ENCODE data around the gene NOTUM. TPM values are rescaled to one million over a fixed set of nuclear protein-coding genes. Genes with fewer than 3 reads are reported as not detected.

The NOTUM gene
- total and polyA plus RNA-seq, 2 experiments from 2014 or later = 0.29 to 1.6 TPM

DNA sequence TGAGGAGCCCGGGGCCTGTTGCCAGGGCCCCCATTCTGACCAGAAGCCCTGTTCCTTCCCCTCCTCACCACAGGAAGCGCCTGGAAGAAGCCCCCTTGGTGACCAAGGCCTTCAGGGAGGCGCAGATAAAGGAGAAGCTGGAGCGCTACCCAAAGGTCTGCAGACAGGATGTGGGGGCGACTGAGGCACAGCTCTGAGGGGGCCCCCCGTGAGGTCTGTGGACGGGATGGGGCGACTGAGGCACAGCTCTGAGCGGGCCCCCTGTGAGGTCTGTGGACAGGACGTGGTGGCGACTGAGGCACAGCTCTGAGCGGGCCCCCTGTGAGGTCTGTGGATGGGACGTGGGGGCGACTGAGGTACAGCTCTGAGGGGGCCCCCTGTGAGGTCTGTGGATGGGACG lies 48.4 kb upstream of the NOTUM start (continued):
- TF ChIP-seq ZNF462 (CRISPR knock-in tag; IDR thresholded peaks at IDR 0.05) (no peak), EZH2phosphoT487 (IDR thresholded peaks at IDR 0.05; ENCODE audit: unreplicated experiment) (no peak), CTCF (conservative IDR thresholded peaks at IDR 0.05; ENCODE audit: low read depth in 2 of 2) (no peak), ZNF114 (CRISPR knock-in tag; IDR thresholded peaks at IDR 0.05) (no peak), JUNB (IDR thresholded peaks at IDR 0.05; ENCODE audit: unreplicated experiment) (no peak)
- TF ChIP-seq, protein P1, sequence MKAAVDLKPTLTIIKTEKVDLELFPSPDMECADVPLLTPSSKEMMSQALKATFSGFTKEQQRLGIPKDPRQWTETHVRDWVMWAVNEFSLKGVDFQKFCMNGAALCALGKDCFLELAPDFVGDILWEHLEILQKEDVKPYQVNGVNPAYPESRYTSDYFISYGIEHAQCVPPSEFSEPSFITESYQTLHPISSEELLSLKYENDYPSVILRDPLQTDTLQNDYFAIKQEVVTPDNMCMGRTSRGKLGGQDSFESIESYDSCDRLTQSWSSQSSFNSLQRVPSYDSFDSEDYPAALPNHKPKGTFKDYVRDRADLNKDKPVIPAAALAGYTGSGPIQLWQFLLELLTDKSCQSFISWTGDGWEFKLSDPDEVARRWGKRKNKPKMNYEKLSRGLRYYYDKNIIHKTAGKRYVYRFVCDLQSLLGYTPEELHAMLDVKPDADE (IDR thresholded peaks at IDR 0.05) = no peak

- Mint-ChIP-seq H3K36me3 (ENCODE audit: low read depth) (no peaks in the 10 kb centered on the region), H3K4me1 (no peaks in the 10 kb centered on the region), H3K27me3 (ENCODE audit: insufficient read depth, low read depth, poor library complexity) (peaks cover 9% of the 10 kb centered on the region), H3K9me3 (no peaks in the 10 kb centered on the region), H3K4me3 (no peak overlapping the region), H3K27ac (no peak overlapping the region)
- Histone ChIP-seq H3K4me2 (no peak overlapping the region), H3K36me3 (ENCODE audit: insufficient read depth) (no peaks in the 10 kb centered on the region), H3K4me3 (no peak overlapping the region), H3K27me3 (ENCODE audit: insufficient read depth) (no peaks in the 10 kb centered on the region), H3K79me2 (replicated peaks; ENCODE audit: insufficient read depth) (no peaks in the 10 kb centered on the region), H2AFZ (no peak overlapping the region), H3F3A (replicated peaks; ENCODE audit: low read depth) (no peaks in the 10 kb centered on the region), H3K27ac (ENCODE audit: low read depth) (no peak overlapping the region), H3K4me1 (ENCODE audit: insufficient read depth) (no peaks in the 10 kb centered on the region), H3K9me2 (ENCODE audit: insufficient read depth) (no peaks in the 10 kb centered on the region), H4K20me1 (replicated peaks; ENCODE audit: insufficient read depth) (no peaks in the 10 kb centered on the region)
- ATAC-seq (no peak), DNase-seq (ENCODE audit: low spot score) (no peak)
- TF ChIP-seq EZH2phosphoT487 (IDR thresholded peaks at IDR 0.05; ENCODE audit: unreplicated experiment) = no peak
- no peak for TF ChIP-seq NANOG (IDR thresholded peaks at IDR 0.05; ENCODE audit: borderline replicate concordance)
- no peak for TF ChIP-seq ZNF331 (CRISPR knock-in tag; IDR thresholded peaks at IDR 0.05; ENCODE audit: low read depth)
- no peak for TF ChIP-seq CTCF (conservative IDR thresholded peaks at IDR 0.05; ENCODE audit: low read depth in 2 of 2)
- TF ChIP-seq, protein P1 (IDR thresholded peaks at IDR 0.05) = no peak
- TF ChIP-seq CREB1 (CRISPR knock-in tag; IDR thresholded peaks at IDR 0.05; ENCODE audit: low read depth) = no peak
- TF ChIP-seq ZNF114 (CRISPR knock-in tag; IDR thresholded peaks at IDR 0.05) = no peak
Observed at GRCh38 chr17:82008941-82009405, 48.0 kb upstream of the NOTUM start.

Measured in GM23338 (cell line).